ENCODE data around the gene SEC24D. TPM values are rescaled to one million over a fixed set of nuclear protein-coding genes. Genes with fewer than 3 reads are reported as not detected.

SEC24D gene
- total RNA-seq, 4 donors from 2014 or later: 14.5 to 51.5 (median 28.2) TPM

DNA sequence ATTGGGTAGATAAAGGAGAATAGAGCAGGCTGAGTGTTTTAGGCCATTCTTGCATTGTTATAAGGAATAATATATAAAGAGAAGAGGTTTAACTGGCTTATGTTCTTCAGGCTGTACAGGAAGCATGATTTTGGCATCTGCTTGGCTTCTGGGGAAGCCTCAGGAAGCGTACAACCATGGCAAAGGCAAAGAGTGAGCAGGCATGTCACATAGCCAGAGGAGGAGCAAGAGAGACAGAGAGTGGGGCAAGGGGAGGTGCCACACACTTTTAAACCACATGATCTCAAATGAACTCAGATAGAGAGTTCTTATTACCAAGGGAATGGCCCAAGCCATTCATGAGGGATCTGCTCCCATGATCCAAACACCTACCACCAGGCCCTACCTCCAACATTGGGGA, 155.1 kb downstream of the SEC24D start:
- TF ChIP-seq, protein P1, sequence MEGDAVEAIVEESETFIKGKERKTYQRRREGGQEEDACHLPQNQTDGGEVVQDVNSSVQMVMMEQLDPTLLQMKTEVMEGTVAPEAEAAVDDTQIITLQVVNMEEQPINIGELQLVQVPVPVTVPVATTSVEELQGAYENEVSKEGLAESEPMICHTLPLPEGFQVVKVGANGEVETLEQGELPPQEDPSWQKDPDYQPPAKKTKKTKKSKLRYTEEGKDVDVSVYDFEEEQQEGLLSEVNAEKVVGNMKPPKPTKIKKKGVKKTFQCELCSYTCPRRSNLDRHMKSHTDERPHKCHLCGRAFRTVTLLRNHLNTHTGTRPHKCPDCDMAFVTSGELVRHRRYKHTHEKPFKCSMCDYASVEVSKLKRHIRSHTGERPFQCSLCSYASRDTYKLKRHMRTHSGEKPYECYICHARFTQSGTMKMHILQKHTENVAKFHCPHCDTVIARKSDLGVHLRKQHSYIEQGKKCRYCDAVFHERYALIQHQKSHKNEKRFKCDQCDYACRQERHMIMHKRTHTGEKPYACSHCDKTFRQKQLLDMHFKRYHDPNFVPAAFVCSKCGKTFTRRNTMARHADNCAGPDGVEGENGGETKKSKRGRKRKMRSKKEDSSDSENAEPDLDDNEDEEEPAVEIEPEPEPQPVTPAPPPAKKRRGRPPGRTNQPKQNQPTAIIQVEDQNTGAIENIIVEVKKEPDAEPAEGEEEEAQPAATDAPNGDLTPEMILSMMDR (IDR thresholded peaks at IDR 0.05; ENCODE audit: low read depth): no peak

DNA sequence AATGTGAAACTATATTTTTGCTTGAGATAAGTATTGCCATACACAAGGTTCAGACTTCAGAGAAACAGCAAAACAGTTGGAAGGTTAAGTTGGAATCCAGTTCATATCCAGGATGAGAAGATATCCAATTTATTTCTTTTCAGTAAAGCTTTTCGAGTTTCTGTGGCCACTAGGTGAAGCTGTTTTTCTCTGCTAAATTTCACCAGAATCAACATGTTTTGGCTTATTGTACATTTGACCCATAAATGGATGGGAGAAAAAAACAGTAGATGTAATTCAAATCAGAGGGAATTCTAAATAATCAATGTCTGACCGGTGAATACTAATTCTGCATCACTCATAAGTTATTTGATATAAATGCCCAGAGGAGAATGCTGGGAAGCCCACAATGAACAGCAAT, 159.8 kb downstream of the SEC24D start:
- TF ChIP-seq, protein P1 (IDR thresholded peaks at IDR 0.05; ENCODE audit: low read depth): no peak

Other genes with a start within 250 kb of the SEC24D start
- 10 to 100 TPM; 32.2 to 50.4 (median 39.0) TPM for gene METTL14, start 150.7 kb downstream of the SEC24D start, total RNA-seq
- 10 to 100 TPM; 23.1 to 63.8 (median 42.4) TPM for gene SYNPO2, start 52.7 kb upstream of the SEC24D start, total RNA-seq